Spleen (tissue), 7 donors: ENCODE data around the gene ZKSCAN1.

Source experiments
- POLR2A ChIP-seq, 3 donors: fragments of 450-650 bp; IDR thresholded peaks; one replicate each; pipeline ENCODE4 v1.5.1; 2017; ENCODE audit warnings: antibody characterized with exemption in 3 of 3, mild to moderate bottlenecking in 1 of 3
- TF ChIP-seq, protein P1 (sequence below), 11 experiments: fragments of 200-600 bp in 7 of 11; fragments of 450-650 bp in 4 of 11; sonication (generic) in 4 of 11; IDR thresholded peaks in 8 of 11; conservative IDR thresholded peaks in 3 of 11; 1 replicate in 7 of 11; 2 replicates in 4 of 11; pipeline versions ENCODE4 v1.4.0 to v1.8.0; 2016 to 2021; ENCODE audit warnings: antibody characterized with exemption in 11 of 11, inconsistent platforms in 4 of 11, mild to moderate bottlenecking in 1 of 11
- donor health status: DM: no; HTN: no; CAD: no; lungs with moderate emphysema.
- donor health status: DM: no; HTN: no; CAD: no.
- donor health status: DM: no; HTN: no; CAD: no.

GRCh38 chr7:100021297-100021696 lies 5.9 kb downstream of the ZKSCAN1 start:
- TF ChIP-seq, protein P1, sequence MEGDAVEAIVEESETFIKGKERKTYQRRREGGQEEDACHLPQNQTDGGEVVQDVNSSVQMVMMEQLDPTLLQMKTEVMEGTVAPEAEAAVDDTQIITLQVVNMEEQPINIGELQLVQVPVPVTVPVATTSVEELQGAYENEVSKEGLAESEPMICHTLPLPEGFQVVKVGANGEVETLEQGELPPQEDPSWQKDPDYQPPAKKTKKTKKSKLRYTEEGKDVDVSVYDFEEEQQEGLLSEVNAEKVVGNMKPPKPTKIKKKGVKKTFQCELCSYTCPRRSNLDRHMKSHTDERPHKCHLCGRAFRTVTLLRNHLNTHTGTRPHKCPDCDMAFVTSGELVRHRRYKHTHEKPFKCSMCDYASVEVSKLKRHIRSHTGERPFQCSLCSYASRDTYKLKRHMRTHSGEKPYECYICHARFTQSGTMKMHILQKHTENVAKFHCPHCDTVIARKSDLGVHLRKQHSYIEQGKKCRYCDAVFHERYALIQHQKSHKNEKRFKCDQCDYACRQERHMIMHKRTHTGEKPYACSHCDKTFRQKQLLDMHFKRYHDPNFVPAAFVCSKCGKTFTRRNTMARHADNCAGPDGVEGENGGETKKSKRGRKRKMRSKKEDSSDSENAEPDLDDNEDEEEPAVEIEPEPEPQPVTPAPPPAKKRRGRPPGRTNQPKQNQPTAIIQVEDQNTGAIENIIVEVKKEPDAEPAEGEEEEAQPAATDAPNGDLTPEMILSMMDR (IDR thresholded peaks at IDR 0.05 in 8 of 11, conservative IDR thresholded peaks at IDR 0.05 in 3 of 11): no peak
- no peak for TF ChIP-seq POLR2A (IDR thresholded peaks at IDR 0.05)
